Measurements from ENCODE around the gene WDR20. TPM values are rescaled to one million over a fixed set of nuclear protein-coding genes. Genes with fewer than 3 reads are reported as not detected.

The WDR20 gene
- total RNA-seq, 1 experiment from 2014 or later = 33.0 TPM

DNA sequence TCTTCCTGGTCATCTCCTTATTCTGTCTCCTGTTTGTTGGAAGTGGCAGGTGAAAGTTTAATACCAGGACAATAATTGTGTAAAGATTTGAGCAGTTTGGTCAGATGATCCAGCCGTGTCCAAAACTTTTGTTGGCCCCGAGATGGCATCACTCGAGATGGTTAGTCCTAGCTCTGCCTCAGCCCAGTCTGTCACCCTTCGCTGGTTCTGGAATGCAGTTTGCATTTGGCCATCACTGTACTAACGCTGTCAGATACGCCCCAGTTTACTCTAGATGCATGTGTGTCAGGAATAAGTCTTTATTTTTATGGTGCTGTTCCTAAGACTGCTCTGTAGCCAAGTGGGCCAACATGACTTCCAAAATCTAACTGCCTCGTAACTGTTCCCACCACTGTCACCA is 85.7 kb downstream of the WDR20 start:
- Mint-ChIP-seq H3K4me1 (ENCODE audit: low read depth, unreplicated experiment) (no peaks in the 10 kb centered on the region), H3K36me3 (ENCODE audit: insufficient read depth, unreplicated experiment) (peaks cover 62% of the 10 kb centered on the region), H3K9me3 (ENCODE audit: low read depth, unreplicated experiment) (no peaks in the 10 kb centered on the region), H3K27ac (ENCODE audit: unreplicated experiment) (no peak overlapping the region), H3K4me3 (ENCODE audit: low read depth, unreplicated experiment) (no peak overlapping the region), H3K27me3 (ENCODE audit: unreplicated experiment) (no peaks in the 10 kb centered on the region)
- CTCF ChIA-PET = no interaction called here
- intact Hi-C loops (cut with micrococcal nuclease; ENCODE audit: unreplicated experiment) = no loop called here
- BruUV-seq (replicated peaks) = no TSS peak
- TF ChIP-seq, protein P1, sequence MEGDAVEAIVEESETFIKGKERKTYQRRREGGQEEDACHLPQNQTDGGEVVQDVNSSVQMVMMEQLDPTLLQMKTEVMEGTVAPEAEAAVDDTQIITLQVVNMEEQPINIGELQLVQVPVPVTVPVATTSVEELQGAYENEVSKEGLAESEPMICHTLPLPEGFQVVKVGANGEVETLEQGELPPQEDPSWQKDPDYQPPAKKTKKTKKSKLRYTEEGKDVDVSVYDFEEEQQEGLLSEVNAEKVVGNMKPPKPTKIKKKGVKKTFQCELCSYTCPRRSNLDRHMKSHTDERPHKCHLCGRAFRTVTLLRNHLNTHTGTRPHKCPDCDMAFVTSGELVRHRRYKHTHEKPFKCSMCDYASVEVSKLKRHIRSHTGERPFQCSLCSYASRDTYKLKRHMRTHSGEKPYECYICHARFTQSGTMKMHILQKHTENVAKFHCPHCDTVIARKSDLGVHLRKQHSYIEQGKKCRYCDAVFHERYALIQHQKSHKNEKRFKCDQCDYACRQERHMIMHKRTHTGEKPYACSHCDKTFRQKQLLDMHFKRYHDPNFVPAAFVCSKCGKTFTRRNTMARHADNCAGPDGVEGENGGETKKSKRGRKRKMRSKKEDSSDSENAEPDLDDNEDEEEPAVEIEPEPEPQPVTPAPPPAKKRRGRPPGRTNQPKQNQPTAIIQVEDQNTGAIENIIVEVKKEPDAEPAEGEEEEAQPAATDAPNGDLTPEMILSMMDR (IDR thresholded peaks at IDR 0.05; ENCODE audit: unreplicated experiment) = no peak
- no peak for DNase-seq

- Mint-ChIP-seq H3K36me3 (ENCODE audit: insufficient read depth, unreplicated experiment) (peaks cover 65% of the 10 kb centered on the region), H3K27ac (ENCODE audit: unreplicated experiment) (no peak overlapping the region), H3K4me3 (ENCODE audit: low read depth, unreplicated experiment) (no peak overlapping the region), H3K27me3 (ENCODE audit: unreplicated experiment) (no peaks in the 10 kb centered on the region), H3K9me3 (ENCODE audit: low read depth, unreplicated experiment) (no peaks in the 10 kb centered on the region), H3K4me1 (ENCODE audit: low read depth, unreplicated experiment) (no peaks in the 10 kb centered on the region)
- no peak for DNase-seq
- intact Hi-C loops (cut with micrococcal nuclease; ENCODE audit: unreplicated experiment) = no loop called here
- CTCF ChIA-PET = no interaction called here
- TF ChIP-seq, protein P1 (IDR thresholded peaks at IDR 0.05; ENCODE audit: unreplicated experiment) = no peak
- no TSS peak for BruUV-seq (replicated peaks)
Measured at GRCh38 chr14:102225936-102226335, 86.2 kb downstream of the WDR20 start.

DNA sequence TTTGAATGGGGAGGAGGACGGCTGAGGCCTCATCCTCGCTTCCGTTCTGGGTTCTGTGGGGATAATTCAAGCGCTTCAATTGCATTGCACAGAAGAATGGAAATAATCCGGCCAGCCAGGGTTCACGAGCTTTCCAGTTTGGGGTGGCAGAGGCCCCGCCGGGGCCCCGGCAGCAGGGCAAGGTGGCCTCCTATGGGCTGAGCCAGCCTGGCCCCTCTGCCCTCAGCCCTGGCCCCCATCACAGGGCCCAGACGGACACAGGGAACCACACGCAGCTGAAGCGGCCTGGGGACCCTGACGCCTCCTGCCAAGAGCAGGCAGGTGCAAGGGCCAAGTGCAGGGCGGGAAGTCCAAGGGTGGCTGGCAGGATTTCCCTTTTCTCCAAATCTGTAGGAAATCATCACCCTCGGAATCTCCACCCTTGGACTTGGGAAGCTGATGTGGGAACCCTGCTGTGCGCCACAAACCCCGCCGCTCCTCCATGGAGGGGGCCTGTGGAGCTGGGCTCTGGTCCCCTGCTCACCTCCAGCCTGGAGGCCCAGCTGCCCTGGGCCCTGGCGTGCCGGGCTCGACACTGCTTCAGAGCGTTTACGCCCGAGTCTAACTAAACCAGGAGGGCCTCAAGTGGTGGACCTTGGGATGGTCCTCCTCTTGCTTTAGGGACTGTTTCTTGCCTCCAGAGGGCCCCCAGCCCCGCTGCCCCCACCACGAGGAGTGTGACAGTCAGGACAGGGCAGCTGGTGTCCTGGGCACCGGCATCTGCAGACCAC is 86.8 kb downstream of the WDR20 start:
- no peak overlapping the region for H3K4me3 Mint-ChIP-seq (ENCODE audit: low read depth, unreplicated experiment)
- CTCF ChIA-PET = interaction anchor here (0.5 kb wide), 1 partner anchor 90 kb away, joined by 3 read pairs; no protein-coding TSS in a partner anchor

DNA sequence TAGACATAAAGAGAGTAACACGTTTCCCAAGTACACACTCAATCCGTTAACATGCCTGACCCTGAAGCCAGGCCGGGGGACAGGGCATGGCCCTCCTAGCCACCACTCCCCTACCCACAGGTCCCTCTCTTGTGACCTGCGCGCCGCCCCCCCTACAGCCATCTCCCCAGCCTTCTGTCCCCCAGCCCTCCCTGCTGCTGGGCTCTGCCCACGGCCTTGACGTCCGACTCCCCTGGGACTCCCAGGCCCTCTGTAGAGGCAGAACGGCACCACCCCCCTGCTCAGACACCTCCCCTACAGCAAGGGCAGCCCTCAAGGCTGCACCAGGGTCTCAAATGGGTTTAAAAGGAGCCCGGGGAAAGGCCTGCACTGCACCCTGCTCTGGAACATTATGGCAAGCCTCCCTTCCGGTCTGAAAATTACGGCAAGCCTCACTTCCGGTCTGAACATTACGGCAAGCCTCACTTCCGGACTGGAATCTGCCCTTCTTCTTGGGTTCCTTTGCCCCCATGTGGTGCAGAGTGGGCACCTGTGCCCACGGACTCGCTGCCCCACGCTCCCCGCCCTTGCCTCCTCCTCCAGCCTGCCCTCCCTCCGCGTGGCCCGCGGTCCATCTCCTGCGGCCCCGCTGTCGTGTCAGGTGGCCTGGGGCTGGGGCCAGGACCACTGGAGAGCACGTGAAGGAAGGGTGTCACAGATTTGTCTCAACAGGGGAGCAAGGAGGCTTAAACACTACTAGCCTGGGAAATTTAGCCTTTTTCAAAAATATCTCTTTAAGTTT is 87.7 kb downstream of the WDR20 start:
- Mint-ChIP-seq H3K4me3 (ENCODE audit: low read depth, unreplicated experiment) (no peak overlapping the region), H3K9me3 (ENCODE audit: low read depth, unreplicated experiment) (no peaks in the 10 kb centered on the region), H3K27me3 (ENCODE audit: unreplicated experiment) (no peaks in the 10 kb centered on the region), H3K4me1 (ENCODE audit: low read depth, unreplicated experiment) (no peaks in the 10 kb centered on the region), H3K27ac (ENCODE audit: unreplicated experiment) (no peak overlapping the region), H3K36me3 (ENCODE audit: insufficient read depth, unreplicated experiment) (peaks cover 64% of the 10 kb centered on the region)
- TF ChIP-seq, protein P1 (IDR thresholded peaks at IDR 0.05; ENCODE audit: unreplicated experiment) = no peak
- DNase-seq = no peak
- intact Hi-C loops (cut with micrococcal nuclease; ENCODE audit: unreplicated experiment) = no loop called here
- no TSS peak for BruUV-seq (replicated peaks)
- CTCF ChIA-PET = no interaction called here

More for the DNA sequence above, 86.8 kb downstream of the WDR20 start:
- Mint-ChIP-seq H3K27ac (ENCODE audit: unreplicated experiment) (no peak overlapping the region), H3K9me3 (ENCODE audit: low read depth, unreplicated experiment) (no peaks in the 10 kb centered on the region), H3K27me3 (ENCODE audit: unreplicated experiment) (no peaks in the 10 kb centered on the region), H3K36me3 (ENCODE audit: insufficient read depth, unreplicated experiment) (peaks cover 64% of the 10 kb centered on the region), H3K4me1 (ENCODE audit: low read depth, unreplicated experiment) (no peaks in the 10 kb centered on the region)
- TF ChIP-seq, protein P1 (IDR thresholded peaks at IDR 0.05; ENCODE audit: unreplicated experiment) = no peak
- no TSS peak for BruUV-seq (replicated peaks)
- DNase-seq = no peak
- intact Hi-C loops (cut with micrococcal nuclease; ENCODE audit: unreplicated experiment) = no loop called here

Measured in Calu3 (cell line).